Breast epithelium (tissue), 4 donors: ENCODE results near the gene EPHA6. TPM values are rescaled to one million over a fixed set of nuclear protein-coding genes. Genes with fewer than 3 reads are reported as not detected.
"Not testable (repeated sequence)": the region's sequence is repeated elsewhere in the genome, so short reads cannot be mapped to it uniquely, and the experiment has no call there.

ENCODE experiments used
- DNase-seq, 2 donors: peaks; one replicate each; pipeline ENCODE4 v3.0.0-alpha.2; 2019; ENCODE audit warnings: low spot score in 2 of 2
- H3K27ac ChIP-seq, 2 donors: fragments of 200-600 bp; sonication (generic) in 1 of 2; one replicate each; pipeline ENCODE4 v1.5.1; 2016 to 2019; ENCODE audit warnings: mild to moderate bottlenecking in 1 of 2
- H3K27me3 ChIP-seq, 2 donors: fragments of 200-600 bp; sonication (generic) in 1 of 2; one replicate each; pipeline versions ENCODE4 v1.5.1 to v1.6.0; 2017 to 2019; ENCODE audit warnings: control low read depth in 1 of 2, mild to moderate bottlenecking in 1 of 2
- H3K36me3 ChIP-seq: fragments of 200-600 bp; one replicate; pipeline ENCODE4 v1.5.1; 2019
- H3K4me1 ChIP-seq, 2 donors: fragments of 200-600 bp; sonication (generic); one replicate each; pipeline ENCODE4 v1.5.1; 2016 to 2019; ENCODE audit warnings: control low read depth in 1 of 2
- H3K4me3 ChIP-seq, 3 donors: fragments of 200-600 bp; sonication (generic); 1 replicate in 2 of 3; 2 replicates in 1 of 3; pipeline ENCODE4 v1.5.1; 2016 to 2019; ENCODE audit warnings: mild to moderate bottlenecking in 3 of 3, moderate library complexity in 2 of 3
- H3K9me3 ChIP-seq, 2 donors: fragments of 200-600 bp; sonication (generic) in 1 of 2; one replicate each; pipeline ENCODE4 v1.5.1; 2016 to 2019; ENCODE audit warnings: control low read depth in 1 of 2
- CTCF ChIP-seq, 3 donors: fragments of 450-650 bp; IDR thresholded peaks; one replicate each; pipeline ENCODE4 v1.5.1; 2016 to 2017; ENCODE audit warnings: antibody characterized with exemption in 3 of 3, mild to moderate bottlenecking in 3 of 3, moderate library complexity in 3 of 3
- POLR2A ChIP-seq: fragments of 450-650 bp; IDR thresholded peaks from one replicate; pipeline ENCODE4 v1.6.1; 2016; ENCODE audit warnings: antibody characterized with exemption, mild to moderate bottlenecking, moderate library complexity
- POLR2AphosphoS5 ChIP-seq, 3 donors: sonication (generic); formaldehyde crosslinking; IDR thresholded peaks; one replicate each; pipeline ENCODE4 v1.6.1; 2017; ENCODE audit warnings: antibody characterized with exemption in 3 of 3
- intact Hi-C: fragments of 100-400 bp; cut with DNase I; formaldehyde crosslinking; loops from one replicate; pipeline ENCODE4 v1.15.1; 2023; ENCODE audit warnings: low total_unique reads
- total RNA-seq, 3 donors: library from RNA; depleted of rRNA; stranded (reverse); fragments of >200 nt; gene quantifications; one replicate each; pipeline ENCODE4 v1.1.0, GENCODE V29; 2016

EPHA6 gene
- total RNA-seq, 3 donors from 2014 or later = 0.98 to 1.4 (median 1.2) TPM

DNA sequence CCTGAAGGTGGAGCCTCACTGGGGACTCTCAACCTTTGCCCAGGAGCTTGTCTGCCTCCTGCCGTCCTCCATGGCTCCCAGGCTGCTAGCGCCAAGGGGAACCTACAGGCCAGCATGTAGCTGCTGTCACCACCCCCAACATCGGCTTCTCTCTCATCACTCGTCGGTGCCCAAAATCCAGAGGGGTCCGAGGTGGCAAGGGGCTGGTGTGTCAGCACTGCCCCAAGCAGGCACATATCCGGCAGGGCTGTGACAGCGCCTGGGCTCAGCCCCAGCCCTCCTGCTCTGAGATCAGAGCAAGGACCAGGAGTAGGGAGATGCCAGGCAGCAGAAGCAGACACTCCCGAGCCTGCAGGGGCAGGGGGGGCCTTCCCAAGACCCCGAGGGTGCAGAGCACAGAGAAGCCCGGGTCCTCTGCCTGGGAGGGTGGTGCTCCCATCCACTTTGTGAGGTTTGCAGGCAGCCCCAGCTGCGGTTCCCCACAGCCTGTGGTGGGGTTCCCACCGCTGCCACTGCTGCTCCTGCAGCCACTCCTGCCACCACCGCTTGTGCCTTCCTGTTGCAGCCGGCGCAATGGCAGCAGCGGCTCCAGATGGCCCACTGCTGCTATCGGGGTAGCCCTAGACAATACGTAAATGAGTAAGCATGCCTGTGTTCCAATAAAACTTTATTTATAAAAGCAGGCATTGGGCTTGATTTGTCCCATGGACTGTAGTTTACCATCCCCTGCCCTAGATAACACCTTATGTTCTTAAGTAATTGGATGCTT is 451.0 kb downstream of the EPHA6 start:
- Histone ChIP-seq H3K4me1 (no peaks in the 10 kb centered on the region), H3K27me3 (no peaks in the 10 kb centered on the region), H3K9me3 (no peaks in the 10 kb centered on the region), H3K4me3 (no peak overlapping the region), H3K27ac (no peak overlapping the region), H3K36me3 (no peaks in the 10 kb centered on the region)
- TF ChIP-seq POLR2AphosphoS5 (IDR thresholded peaks at IDR 0.05) = no peak
- no peak for TF ChIP-seq CTCF (IDR thresholded peaks at IDR 0.05)
- TF ChIP-seq POLR2A = no peak
- intact Hi-C loops = no loop called here
- DNase-seq = no peak

DNA sequence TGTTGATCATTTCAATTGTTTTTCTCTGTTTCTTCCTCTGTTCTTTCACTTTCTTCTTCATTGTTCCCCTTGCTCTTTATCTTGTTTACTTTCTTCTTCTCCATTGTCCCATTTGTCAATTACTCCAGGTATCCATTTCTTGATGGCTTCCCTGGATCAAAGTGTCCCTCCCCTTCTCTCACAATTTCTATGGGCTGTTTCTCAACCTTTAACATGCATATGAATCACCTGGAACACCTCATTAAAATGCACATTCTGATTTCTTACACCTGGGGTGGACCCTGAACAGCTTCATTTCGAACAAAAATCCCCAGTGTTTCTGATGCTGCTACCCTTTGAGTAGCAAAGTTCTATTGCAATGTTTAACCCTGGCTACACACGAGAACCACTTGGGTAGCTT is 454.8 kb downstream of the EPHA6 start:
- TF ChIP-seq POLR2AphosphoS5 (IDR thresholded peaks at IDR 0.05) = no peak
- TF ChIP-seq CTCF (IDR thresholded peaks at IDR 0.05) = no peak
- TF ChIP-seq POLR2A = no peak

DNA sequence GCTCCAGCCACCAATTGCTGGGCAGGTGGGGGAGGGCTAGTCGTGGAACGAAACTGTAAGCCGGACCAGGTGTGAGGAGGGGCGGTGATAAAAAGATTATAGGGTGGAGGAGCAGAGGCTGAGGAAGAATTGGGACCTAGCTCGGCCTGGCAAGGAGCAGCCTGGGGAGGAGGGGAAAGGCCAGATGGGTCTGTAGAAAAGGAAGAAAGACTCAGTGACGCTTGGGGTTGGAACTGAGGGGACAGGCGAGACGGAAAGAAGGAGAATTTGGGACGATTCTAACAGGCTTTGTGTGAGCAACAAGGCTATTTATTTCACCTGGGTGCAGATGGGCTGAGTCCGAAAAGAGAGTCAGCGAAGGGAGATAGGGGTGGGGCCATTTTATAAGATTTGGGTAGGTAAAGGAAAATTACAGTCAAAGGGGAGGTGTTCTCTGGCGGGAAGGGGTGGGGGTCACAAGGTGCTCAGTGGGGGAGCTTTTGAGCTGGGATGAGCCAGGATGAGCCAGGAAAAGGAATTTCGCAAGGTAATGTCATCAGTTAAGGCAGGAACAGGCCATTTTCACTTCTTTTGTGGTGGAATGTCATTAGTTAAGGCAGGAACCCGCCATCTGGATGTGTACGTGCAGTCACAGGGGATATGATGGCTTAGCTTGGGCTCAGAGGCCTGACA is 462.6 kb downstream of the EPHA6 start:
- intact Hi-C loops, H3K27ac ChIP-seq, H3K4me1 ChIP-seq, DNase-seq, H3K36me3 ChIP-seq, H3K4me3 ChIP-seq, H3K27me3 ChIP-seq, H3K9me3 ChIP-seq: not testable (repeated sequence)

More for the DNA sequence above, 454.8 kb downstream of the EPHA6 start:
- no peak for DNase-seq
- Histone ChIP-seq H3K27ac (no peak overlapping the region), H3K9me3 (no peaks in the 10 kb centered on the region), H3K4me3 (no peak overlapping the region), H3K36me3 (no peaks in the 10 kb centered on the region), H3K4me1 (no peaks in the 10 kb centered on the region), H3K27me3 (no peaks in the 10 kb centered on the region)
- intact Hi-C loops = no loop called here

GRCh38 chr3:97277708-97278107 is 463.3 kb downstream of the EPHA6 start:
- no peak for DNase-seq
- H3K4me1 ChIP-seq = no peaks in the 10 kb centered on the region
- no peak for TF ChIP-seq POLR2A
- no peaks in the 10 kb centered on the region for H3K9me3 ChIP-seq
- no peak overlapping the region for H3K4me3 ChIP-seq
- H3K36me3 ChIP-seq = no peaks in the 10 kb centered on the region
- H3K27ac ChIP-seq = no peak overlapping the region
- intact Hi-C loops = no loop called here
- H3K27me3 ChIP-seq = no peaks in the 10 kb centered on the region

GRCh38 chr3:97278506-97278905 is 464.1 kb downstream of the EPHA6 start:
- no peak overlapping the region for H3K4me3 ChIP-seq
- no peaks in the 10 kb centered on the region for H3K36me3 ChIP-seq
- no peaks in the 10 kb centered on the region for H3K9me3 ChIP-seq
- TF ChIP-seq POLR2AphosphoS5 (IDR thresholded peaks at IDR 0.05) = no peak
- no peak for TF ChIP-seq CTCF (IDR thresholded peaks at IDR 0.05)
- no peak for TF ChIP-seq POLR2A
- H3K27ac ChIP-seq = no peak overlapping the region
- intact Hi-C loops = no loop called here
- H3K27me3 ChIP-seq = no peaks in the 10 kb centered on the region
- no peak for DNase-seq
- no peaks in the 10 kb centered on the region for H3K4me1 ChIP-seq

- no peak for DNase-seq
- Histone ChIP-seq H3K9me3 (peaks cover 0 to 5% of the 10 kb centered on the region in 2 donors), H3K4me3 (no peak overlapping the region), H3K4me1 (no peaks in the 10 kb centered on the region), H3K27ac (no peak overlapping the region), H3K27me3 (no peaks in the 10 kb centered on the region), H3K36me3 (no peaks in the 10 kb centered on the region)
- intact Hi-C loops = no loop called here
- TF ChIP-seq POLR2AphosphoS5 (IDR thresholded peaks at IDR 0.05) (no peak), CTCF (IDR thresholded peaks at IDR 0.05) (no peak), POLR2A (no peak)
These were observed 477.5 kb downstream of the EPHA6 start for GRCh38 chr3:97291901-97292300.
